ENCODE results near the gene LSAMP. TPM values are rescaled to one million over a fixed set of nuclear protein-coding genes. Genes with fewer than 3 reads are reported as not detected.

The LSAMP gene
- total and polyA plus RNA-seq, 2 donors (not counting 3 experiments of a cell fraction or from before 2014, with no cell fraction given) = not detected

DNA sequence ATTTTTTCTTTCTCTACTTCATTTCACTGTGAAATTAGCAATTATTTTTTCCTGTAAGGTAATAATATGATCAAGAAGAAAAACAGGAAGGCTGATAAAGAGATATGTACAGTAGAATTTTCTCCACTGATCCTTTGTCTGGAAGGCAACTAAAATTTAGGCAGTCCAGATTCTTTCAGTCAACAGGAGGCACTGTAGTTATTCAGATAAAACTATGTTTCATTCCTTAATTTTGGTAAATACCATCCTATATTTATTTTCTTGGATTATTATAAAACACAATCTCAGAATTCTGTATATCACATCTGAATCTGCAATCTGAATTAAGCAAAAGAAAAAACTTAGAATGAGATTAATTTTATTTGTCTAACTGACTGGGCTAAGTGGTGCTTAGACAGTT lies 343.2 kb downstream of the LSAMP start:
- DNase-seq (ENCODE audit: low read depth, low spot score) (no peak), FAIRE-seq (no peak)
- Histone ChIP-seq H3K27me3 (ENCODE audit: control insufficient read depth in 2 of 2, insufficient read depth in 2 of 2, low read length in 2 of 2) (no peaks in the 10 kb centered on the region), H3K36me3 (ENCODE audit: control insufficient read depth in 2 of 2, extremely low read depth in 1 of 2, insufficient read depth in 2 of 2, low read length in 2 of 2) (no peaks in the 10 kb centered on the region), H3K79me2 (ENCODE audit: control insufficient read depth, insufficient read depth, low read length) (no peaks in the 10 kb centered on the region), H2AFZ (ENCODE audit: low read depth, low read length) (no peak overlapping the region), H3K9me1 (replicated peaks; ENCODE audit: control insufficient read depth, extremely low read depth, insufficient read depth, low read length) (no peaks in the 10 kb centered on the region), H3K4me2 (ENCODE audit: insufficient read depth, low read length) (no peak overlapping the region), H3K9ac (replicated peaks; ENCODE audit: extremely low read depth, insufficient read depth, low read length) (no peak overlapping the region), H3K27ac (ENCODE audit: insufficient read depth, low read depth, low read length) (no peak overlapping the region), H3K4me3 (replicated peaks in 1 of 3; ENCODE audit: insufficient read depth in 1 of 3, low read depth in 1 of 3, low read length in 3 of 3) (no peak overlapping the region), H3K4me1 (ENCODE audit: control insufficient read depth, extremely low read depth, insufficient read depth, low read length) (peaks cover 2% of the 10 kb centered on the region), H3K9me3 (replicated peaks; ENCODE audit: control insufficient read depth, insufficient read depth, low read length) (no peaks in the 10 kb centered on the region), H4K20me1 (replicated peaks; ENCODE audit: control insufficient read depth, extremely low read depth, insufficient read depth, low read length) (no peaks in the 10 kb centered on the region)
- ChIA-PET CTCF (no interaction called here), POLR2A (no interaction called here)
- no TSS peak for BruUV-seq (replicated peaks)
- dilution Hi-C loops (cut with MboI; ENCODE audit: extremely low pct_ligation_motif_present, low sequenced_read_pairs) = no loop called here
- TF ChIP-seq POLR2AphosphoS5 (IDR thresholded peaks at IDR 0.05; ENCODE audit: insufficient read depth, low read depth, low read length) = no peak
- TF ChIP-seq MYC (IDR thresholded peaks at IDR 0.05; ENCODE audit: low read depth, low read length) = no peak
- TF ChIP-seq, protein P1, sequence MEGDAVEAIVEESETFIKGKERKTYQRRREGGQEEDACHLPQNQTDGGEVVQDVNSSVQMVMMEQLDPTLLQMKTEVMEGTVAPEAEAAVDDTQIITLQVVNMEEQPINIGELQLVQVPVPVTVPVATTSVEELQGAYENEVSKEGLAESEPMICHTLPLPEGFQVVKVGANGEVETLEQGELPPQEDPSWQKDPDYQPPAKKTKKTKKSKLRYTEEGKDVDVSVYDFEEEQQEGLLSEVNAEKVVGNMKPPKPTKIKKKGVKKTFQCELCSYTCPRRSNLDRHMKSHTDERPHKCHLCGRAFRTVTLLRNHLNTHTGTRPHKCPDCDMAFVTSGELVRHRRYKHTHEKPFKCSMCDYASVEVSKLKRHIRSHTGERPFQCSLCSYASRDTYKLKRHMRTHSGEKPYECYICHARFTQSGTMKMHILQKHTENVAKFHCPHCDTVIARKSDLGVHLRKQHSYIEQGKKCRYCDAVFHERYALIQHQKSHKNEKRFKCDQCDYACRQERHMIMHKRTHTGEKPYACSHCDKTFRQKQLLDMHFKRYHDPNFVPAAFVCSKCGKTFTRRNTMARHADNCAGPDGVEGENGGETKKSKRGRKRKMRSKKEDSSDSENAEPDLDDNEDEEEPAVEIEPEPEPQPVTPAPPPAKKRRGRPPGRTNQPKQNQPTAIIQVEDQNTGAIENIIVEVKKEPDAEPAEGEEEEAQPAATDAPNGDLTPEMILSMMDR (IDR thresholded peaks at IDR 0.05; ENCODE audit: extremely low read depth in 1 of 2, insufficient read depth in 1 of 2, low read depth in 1 of 2, low read length in 2 of 2) = no peak
- no peak for TF ChIP-seq MAX (IDR thresholded peaks at IDR 0.05; ENCODE audit: insufficient read depth, insufficient read length)
- no peak for TF ChIP-seq EZH2 (IDR thresholded peaks at IDR 0.05; ENCODE audit: borderline replicate concordance, low read depth, low read length, severe bottlenecking)
- TF ChIP-seq JUN (IDR thresholded peaks at IDR 0.05; ENCODE audit: borderline replicate concordance, insufficient read depth, insufficient read length, low read depth) = no peak
- no peak for TF ChIP-seq POLR2A (IDR thresholded peaks at IDR 0.05; ENCODE audit: low read depth, low read length)
- TF ChIP-seq GATA2 (IDR thresholded peaks at IDR 0.05; ENCODE audit: insufficient read depth, insufficient read length, low read depth, low read length) = no peak
- TF ChIP-seq FOS (IDR thresholded peaks at IDR 0.05; ENCODE audit: borderline replicate concordance, insufficient read depth, low read length) = no peak
- intact Hi-C loops (cut with micrococcal nuclease) = no loop called here
